Endothelial cell of hepatic sinusoid (primary cell): ENCODE results near the gene SFSWAP.
"Not testable (repeated sequence)": the region's sequence is repeated elsewhere in the genome, so short reads cannot be mapped to it uniquely, and the experiment has no call there.

Source experiments
- in situ Hi-C: cut with HindIII; loops from 2 replicates; pipeline ENCODE4 v1.10.0; 2017; ENCODE audit warnings: low sequenced_read_pairs

The SFSWAP gene

DNA sequence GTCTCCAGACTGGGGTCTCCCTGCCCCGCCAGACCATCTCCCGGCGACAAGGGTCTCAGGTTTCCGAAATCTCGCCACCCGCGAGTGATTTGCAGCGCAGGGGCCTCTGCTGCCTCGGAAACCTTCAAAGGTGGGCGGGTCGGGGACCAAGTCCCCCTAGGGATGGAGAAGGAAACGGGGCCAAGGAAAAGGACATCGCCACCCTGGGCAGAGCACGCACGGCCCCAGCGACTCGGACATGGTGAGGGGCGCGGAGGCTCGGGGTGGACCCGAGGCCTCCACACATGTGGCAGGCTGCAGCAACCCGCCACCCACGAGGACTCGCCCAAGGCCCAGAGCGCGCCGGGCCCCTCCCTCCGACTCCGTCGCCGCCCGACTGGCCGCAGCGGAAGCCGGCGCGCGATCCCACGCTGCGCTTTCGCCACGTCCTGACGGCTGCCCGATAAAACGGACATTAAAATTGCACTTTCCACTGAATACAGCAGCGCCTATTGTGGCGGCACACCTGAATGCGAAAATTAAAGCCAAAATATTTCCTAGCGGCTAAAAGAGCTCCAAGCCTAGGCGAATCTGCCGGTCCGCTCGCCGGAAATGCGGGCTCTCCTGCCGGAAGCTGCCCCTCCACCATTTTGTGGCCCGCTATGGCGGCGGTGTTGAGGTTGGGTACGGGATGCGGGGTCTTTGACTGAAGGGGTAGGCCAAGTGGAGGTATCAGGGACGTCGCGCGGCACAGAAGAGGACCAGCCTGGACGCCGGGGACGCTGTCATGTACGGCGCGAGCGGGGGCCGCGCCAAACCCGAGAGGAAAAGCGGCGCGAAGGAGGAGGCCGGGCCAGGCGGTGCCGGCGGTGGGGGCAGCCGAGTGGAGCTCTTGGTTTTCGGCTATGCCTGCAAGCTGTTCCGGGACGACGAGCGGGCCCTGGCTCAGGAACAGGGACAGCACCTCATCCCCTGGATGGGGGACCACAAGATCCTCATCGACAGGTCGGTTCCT, at the start of gene SFSWAP:
SFSWAP (plus strand) TSS at position 627 of the 994 bp plus-strand sequence; CDS start at position 767, 140 bp downstream.
- in situ Hi-C loops: no loop called here

DNA sequence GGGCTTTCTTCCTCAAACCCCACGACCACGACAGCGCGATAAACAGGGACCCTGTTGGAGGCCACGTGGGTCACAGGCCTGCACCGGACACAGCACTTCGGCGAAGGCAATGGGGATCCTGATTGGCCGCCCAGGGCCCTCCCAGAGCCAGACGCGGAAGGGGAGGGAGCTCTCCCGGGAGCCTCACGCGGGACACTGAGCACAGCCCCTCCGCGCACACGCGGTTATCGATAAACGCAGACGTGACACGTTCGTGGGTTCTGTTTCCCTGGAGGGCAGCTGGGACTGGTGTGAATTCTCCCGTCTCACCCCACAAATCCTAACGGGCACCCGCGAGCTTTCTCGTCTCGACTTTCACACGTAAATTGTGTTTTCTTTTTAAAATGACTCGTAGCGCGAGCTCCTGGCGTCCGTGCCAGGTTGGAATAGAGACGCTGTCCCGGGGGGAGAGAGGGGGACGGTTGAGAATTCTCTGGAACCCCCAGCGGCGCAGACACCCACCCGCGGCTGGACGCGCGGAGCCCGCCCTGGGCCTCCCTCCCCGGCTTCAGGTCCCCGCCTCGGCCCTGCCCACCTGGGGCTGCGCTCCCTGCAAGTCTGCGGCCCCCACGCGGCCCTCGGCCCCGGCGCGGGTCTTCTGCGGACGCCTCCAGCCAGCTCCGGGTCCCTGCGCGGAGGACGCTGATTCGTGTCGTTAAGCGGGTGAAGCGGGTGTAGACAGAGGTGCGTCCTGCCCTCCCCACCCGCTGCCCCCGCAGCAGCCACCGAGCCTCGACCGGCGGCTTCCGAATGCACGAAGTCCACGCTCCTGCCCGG, 49.5 kb upstream of the SFSWAP start:
- in situ Hi-C loops: not testable (repeated sequence)

DNA sequence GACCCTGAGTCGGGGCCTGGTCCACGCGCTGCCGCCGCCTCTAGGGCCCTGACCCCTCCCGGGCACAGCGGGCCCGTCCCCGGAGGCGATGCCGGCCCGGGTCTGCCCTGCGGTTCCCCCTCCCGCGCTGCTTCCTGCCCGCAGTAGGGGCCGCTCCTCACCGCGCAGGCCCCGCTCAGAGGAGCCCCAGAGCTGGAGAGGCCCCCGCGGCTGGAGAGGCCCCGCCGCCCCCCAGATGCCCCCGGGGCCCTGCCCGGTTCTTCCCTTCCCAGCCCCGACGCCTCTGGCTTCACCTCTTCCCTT, 49.0 kb upstream of the SFSWAP start:
- in situ Hi-C loops: not testable (repeated sequence)

DNA sequence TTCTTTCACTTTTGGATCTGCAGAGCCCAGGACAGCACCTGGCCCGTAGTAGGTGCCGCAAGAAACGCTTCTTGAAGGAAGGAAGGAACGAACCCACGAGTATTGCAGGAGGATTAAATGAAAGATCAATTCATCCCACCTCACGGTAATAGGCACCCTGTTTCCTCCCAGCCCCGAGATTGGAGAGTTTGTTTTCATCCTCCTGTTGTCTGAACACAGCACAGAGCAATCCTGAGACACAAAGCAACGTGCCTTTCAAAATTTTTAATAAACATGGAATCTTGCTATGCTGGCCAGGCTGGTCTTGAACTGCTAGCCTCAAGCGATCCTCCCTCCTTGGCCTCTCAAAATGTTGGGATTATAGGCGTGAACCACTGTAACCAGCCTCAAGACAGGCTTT, 48.5 kb upstream of the SFSWAP start:
- in situ Hi-C loops: not testable (repeated sequence)

DNA sequence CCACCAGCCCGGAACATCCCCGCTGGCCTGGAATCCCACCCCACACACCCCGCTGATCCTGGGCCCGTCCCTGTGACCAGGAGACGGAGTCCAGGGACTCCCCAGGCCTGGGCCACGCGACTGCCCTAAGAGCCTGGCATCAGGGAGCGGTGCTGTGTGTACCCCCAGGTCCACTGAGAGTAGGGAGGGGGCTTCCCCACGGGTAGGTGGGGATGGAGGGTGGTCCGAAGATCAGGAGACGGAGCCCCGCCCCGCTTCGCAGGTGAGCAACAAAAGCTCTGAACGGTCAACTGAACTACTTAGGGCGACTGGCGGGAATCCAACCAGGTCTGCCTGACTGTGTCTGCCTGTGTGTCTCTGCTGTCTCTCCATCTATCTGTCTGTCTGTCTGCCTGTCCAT, 45.2 kb upstream of the SFSWAP start:
- in situ Hi-C loops: not testable (repeated sequence)

DNA sequence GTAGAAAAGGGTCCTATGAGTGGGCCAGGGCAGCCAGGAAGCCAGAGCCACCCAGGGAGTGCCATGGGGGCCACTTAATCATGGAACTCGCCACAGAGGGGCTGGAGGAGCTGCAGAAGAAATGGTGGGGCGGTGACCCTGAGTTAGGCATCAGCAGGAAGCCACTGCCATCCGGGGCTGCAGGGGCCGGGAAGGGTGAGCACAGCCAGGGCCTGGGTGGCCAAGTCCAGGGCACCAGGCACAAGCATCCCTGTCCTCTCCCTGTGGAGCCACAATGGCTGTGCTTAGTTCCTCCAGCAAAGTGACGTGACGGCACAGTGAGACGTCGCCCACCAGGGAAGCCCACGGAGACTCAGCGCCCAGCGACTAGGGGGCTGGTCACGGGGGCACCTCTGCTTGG, 44.4 kb upstream of the SFSWAP start:
- in situ Hi-C loops: not testable (repeated sequence)

DNA sequence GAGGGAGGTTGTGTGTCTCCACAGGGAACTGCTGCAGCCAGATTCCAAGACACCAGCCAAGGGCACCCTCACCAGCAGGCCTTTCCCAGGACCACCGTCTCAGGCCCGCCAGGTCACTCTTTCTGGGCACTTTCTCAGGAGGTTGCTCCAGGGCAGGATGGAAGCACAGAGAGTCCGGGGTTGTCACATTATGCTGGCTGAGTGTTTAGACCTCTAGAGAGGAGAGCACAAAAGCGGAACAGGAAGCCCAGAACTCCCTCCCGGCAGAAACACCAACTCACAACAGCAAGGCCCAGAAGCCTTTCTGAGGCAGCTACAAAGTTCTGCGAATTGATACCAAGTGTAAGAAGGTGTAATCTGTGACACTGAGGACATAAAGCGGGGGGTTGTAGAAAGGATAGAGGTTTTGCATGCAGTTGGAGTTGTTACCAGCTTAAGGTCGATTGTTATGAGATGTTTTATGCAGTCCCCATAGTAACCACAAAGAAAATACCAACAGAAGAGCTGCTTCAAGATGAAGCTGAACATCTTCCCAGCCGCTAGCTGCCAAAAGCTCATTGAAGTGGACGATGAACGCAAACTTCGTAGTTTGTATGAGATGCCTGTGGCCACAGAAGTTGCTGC, 43.8 kb upstream of the SFSWAP start:
- in situ Hi-C loops: not testable (repeated sequence)

DNA sequence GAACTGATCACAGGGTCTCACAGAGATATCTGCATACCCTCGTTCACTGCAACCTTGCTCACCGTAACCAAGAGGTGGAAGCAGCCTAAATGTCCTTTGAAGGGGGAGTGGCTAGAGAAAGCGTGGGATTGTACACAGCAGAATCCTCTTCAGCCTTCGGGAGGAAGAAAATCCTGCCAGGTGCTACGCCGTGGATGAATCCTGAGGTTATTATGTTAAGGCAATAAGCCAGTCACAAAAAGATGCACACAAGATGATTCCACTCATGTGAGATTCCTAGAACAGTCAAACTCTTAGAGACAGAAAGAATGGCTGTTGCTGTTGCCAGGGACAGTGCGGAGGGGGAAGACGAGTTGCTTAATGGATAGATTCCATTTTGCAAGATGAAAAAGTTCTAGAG, 39.6 kb upstream of the SFSWAP start:
- in situ Hi-C loops: no loop called here

DNA sequence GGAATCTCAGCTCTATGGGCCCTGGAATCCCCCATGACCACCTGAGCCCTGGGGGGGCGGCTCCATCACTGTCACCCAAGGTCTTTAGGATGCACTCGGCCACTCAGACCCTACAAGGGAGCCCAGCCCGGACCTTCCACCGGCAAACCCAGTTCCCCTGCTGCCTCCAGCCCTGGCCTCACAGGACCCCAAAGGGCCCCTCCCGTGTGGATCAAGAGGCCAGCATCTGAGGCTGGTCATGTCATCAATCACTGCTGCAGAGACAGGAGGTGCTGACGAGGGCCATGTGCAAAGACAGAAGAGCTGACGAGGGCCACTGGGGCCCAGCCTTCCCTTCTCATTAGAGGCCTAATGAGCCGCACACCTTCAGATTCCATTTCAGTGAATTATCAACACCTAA, 39.0 kb upstream of the SFSWAP start:
- in situ Hi-C loops: no loop called here

DNA sequence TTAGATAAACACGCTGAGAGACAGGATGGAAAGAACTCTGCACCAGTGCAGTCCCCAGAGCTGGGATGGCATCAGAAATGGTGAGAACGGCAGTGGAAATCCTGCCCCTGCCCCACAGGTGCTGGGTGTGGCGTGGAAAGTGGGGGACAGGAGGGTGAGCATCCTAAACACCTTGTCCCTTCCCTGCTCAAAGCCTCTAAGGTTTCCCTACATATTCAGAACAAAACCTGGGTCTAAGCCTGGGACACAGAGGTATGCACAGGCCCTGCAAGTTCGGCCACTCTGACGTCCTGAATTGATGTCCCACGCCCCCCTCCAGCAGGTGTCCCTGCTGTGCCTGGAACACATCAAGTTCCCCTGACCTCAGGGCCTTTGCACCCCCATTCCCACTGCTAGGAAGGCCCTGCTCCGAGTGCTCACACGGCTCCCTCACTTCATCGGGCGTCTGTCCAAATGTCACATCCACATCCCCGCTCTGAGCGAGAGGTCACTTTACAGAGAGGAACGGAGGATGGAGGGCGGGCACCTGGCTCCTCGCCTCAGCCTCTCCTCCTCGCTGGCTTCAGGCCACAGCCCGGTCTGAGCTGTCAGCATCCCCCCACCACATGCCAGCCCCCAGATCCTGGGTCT, 38.5 kb upstream of the SFSWAP start:
- in situ Hi-C loops: no loop called here

DNA sequence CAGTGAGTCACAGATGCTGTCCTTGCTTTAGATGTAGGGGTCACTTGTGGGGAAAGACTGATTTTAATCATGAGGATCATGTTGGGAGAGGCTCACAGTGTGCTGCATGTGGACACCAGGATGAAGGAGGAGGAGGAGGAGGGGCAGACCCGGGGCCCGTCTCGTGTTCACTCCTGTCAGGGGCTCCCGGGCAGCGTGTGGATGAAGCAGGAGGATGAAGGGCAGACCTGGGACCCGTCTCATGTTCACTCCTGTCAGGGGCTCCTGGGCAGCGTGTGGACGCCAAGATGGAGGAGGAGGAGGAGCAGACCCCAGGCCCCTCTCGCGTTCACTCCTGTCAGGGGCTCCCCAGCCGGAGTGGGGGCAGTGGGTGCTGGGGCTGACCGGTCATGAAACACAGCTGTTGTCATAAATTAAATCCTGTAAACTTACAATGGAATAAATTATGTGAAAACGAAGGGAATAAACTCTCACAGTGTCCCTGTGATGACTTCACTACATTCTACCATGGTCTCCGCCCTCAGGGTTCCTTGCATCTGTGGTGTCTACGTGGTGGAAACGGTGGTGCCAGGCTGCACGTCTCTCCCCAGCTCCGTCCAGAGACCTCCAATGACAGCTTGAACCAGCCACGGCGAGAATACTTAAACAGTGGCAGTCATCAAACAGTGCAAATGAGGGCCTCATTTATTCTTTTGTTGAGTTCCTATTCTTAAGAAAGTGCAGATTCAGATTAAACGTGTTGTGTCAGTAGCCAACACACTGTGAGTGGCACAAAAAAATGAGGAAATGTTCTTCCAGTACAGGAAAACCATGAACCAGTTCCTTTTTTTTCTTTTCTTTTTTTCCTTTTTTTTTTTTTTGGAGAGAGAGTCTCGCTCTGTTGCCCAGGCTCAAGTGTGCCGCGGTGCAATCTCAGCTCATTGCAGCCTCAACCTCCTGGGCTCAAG, 37.7 kb upstream of the SFSWAP start:
- in situ Hi-C loops: no loop called here

DNA sequence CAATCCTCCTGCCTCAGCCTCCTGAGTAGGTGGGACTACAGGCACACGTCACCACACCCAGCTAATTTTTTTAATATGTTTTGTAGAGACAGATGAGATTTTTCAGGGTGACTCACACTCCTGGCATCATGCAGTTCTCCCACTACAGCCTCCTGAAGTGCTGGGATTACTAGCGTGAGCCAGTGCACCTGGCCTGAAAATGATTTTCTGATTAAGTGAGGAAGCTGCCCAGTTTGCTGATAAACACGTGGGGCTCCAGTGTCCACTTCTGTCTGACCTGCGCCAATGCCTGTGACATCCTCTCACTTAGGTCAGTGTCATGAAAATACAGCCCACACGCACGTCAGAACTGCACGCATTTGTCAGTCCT, 37.0 kb upstream of the SFSWAP start:
- in situ Hi-C loops: no loop called here

DNA sequence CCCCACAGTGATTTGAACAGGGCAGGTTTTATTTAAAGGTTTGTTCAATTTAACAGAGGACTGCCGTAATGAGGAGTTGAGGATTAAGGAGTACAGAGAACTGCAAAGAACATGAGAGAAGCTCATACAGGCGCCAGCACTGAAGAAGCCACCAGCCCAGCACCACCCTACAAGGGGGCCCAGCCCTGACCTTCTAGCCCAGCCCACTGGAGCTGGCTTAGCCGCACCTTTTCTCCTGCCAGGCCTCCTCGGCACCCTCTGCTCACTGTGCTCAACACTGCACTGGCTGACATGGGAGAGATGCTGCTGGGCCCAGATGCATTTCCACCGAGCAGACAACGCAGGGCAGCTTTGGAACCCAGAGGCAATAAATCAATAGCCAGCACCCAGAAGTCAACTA, 36.5 kb upstream of the SFSWAP start:
- in situ Hi-C loops: no loop called here

DNA sequence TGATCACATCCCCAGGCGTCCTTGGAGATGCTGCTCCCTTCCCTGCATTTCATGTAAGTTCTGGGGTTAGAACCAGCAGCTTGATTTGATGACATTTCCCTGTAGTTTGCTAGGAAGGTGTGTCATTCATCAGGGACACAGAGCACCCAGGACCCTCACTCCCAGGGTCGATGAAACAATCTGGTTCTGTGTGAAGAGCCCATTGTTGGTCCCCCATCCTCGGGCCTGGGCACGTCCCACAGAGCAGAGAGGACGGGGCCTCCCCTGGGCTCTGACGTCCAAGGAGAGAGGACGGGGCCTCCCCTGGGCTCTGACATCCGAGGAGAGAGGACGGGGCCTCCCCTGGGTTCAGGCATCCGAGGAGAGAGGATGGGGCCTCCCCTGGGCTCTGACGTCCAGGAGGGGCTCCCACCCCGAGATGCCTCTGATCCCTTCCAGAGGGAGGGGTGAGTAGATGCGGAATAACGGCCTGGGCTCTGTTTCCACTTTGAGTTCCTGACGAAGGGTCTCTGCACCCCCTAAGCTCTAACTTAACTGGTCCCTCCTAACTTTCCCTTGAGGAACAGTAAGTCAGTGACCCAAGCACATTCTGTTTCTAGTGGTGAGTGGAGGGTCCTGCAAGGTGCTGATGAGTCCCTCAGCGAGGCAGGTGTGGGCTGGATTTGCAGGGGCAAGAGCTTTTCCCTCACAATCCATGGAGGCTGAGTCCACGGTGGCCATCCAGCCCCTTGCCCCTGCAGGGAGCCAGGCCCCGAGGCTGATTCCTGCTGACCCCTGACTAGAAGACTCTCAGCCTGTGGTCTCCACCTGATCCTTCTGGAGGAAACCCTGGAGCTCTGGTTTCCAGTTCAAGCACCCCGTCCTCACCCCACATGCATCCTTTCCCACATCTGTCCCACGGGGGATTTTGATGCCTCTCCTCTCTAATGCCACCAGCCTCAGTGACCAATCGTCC, 35.5 kb upstream of the SFSWAP start:
- in situ Hi-C loops: no loop called here

DNA sequence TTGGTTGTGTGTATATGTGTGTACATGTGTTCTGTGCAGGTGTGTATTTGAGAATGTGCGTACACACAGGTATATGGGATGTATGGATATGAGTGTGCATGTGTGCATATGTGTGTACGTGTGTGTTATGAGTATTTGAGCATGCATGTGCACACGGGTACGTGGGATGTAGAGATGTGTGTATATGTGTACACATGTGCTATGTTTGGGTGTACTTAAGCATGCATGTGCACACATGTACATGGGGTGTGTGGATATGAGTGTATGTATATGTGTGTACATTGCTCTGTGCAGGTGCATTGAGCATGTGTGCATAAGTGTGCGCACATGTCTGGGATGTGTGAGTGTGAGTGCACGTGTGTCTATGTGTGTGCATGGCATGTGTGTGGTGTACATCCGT, 34.3 kb upstream of the SFSWAP start:
- in situ Hi-C loops: no loop called here

DNA sequence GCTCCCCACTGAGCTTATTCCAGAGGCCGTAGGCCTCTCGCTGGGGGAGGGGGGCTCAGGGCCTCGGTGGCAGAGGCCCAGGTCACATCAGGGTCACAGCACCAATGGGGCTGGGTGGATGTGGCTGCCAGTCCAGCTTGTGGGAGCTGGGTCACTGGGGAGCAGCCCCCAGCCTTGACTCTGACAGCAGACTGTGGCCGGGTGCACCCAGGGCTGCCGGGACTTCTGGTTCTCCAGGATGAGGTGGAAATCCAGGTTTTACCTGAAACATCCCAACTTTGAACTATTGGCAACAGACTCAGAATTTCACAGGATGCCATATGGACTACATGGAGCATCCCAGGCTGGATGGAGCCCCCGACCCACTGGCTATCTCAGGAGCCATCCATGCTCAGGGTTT, 33.8 kb upstream of the SFSWAP start:
- in situ Hi-C loops: not testable (repeated sequence)

DNA sequence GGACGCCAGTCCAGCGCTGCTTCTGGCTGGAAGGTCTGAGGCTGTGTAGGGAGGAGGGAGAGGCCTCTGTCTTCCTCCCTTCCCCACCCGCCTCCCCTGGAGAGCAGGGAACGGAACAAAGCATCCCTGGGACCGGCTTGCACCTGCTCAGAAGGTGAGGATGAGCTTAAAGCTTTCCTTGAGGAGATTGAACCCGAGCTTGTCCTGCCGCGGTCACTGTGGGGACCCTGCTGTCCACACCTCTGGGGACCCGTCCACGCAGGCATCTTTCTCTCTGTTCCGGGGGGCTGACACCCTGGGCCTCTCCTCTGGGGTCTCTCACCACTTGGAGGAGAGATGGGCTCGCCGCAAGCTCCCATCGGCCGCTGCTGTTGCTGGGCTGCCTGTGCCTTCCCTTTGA, 33.2 kb upstream of the SFSWAP start:
- in situ Hi-C loops: no loop called here

DNA sequence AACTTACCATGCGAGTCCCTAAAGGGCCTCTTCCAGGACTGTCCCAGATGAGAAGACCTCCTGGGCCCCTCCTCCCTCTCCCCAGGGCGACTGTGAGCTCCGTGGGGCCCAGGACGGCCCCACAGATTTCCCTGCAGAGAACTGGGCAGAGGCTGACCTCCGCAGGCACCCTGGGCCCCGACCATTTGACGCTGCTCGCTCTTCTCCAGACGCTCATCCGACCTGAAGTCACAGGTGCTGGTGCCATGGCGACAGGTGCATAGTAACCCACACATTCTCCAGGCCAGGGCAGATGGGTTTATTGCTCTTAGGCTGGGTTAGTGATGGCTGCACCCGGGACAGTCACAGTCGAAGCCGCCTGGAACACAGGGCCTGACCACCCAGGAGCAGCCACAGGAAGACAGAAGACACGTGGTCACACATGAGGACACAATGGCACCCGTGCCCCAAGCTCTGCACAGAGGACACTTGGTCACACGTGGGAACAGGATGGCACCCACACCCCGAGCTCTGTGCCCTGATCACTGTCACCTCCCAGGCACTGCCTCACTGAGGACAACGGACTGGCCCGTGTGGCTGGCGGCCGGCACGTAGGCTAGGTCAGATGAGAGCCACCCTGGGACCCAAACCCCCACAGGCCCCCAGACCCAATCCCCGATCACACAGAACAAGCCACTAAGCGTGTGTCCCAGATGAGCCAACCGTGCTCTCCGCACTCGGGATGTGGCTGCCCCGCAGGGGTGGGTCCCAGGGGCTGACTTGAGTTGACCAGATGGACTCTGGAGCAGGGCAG, 32.3 kb upstream of the SFSWAP start:
- in situ Hi-C loops: not testable (repeated sequence)
